GM23338 (cell line): ENCODE data around the gene FRMD4A. TPM values are rescaled to one million over a fixed set of nuclear protein-coding genes. Genes with fewer than 3 reads are reported as not detected.

Experiments used
- NANOG ChIP-seq: IDR thresholded peaks from 2 replicates; pipeline ENCODE4 v1.6.1; 2016; ENCODE audit warnings: antibody characterized with exemption, borderline replicate concordance
- REST ChIP-seq: IDR thresholded peaks from one replicate; pipeline ENCODE4 v1.6.1; 2018; ENCODE audit warnings: antibody characterized with exemption; ENCODE audit not compliant: unreplicated experiment
- ZNF114 ChIP-seq: fragments of 250-450 bp; sonication (Bioruptor Pico); IDR thresholded peaks from 2 replicates; pipeline ENCODE4 v1.5.0; 2020; ENCODE audit warnings: mild to moderate bottlenecking, moderate library complexity
- ZNF462 ChIP-seq: fragments of 250-450 bp; sonication (Bioruptor Pico); IDR thresholded peaks from 2 replicates; pipeline ENCODE4 v1.5.0; 2020; ENCODE audit warnings: mild to moderate bottlenecking, moderate library complexity
- polyA plus RNA-seq: library from polyadenylated mRNA; unstranded; fragments of >200 nt; fragmentation: Nextera tagmentation; extraction: Ambion mirVana; gene quantifications from 2 replicates; pipeline ENCODE4 v1.2.1, GENCODE V29; 2016
- total RNA-seq: library from RNA; depleted of rRNA; stranded (reverse); fragments of >200 nt; shearing (Covaris generic); gene quantifications from 2 replicates; pipeline ENCODE4 v1.2.3, GENCODE V29; 2014

FRMD4A gene
- total and polyA plus RNA-seq, 2 experiments from 2014 or later, result 14.0 to 20.1 TPM

- TF ChIP-seq ZNF462 (CRISPR knock-in tag) (no peak), ZNF114 (CRISPR knock-in tag) (no peak), REST (no peak), NANOG (no peak)
Observed at GRCh38 chr10:13615650-13616300, 714.9 kb downstream of the FRMD4A start (continued).
